Upper lobe of left lung (tissue), 6 donors: ENCODE measurements around the gene CNP. TPM values are rescaled to one million over a fixed set of nuclear protein-coding genes. Genes with fewer than 3 reads are reported as not detected.
"Not testable (repeated sequence)": the region's sequence is repeated elsewhere in the genome, so short reads cannot be mapped to it uniquely, and the experiment has no call there.

ENCODE experiments used
- ATAC-seq, 2 donors: fragments of 200-7000 bp; cut with Tn5 transposase; one replicate each; pipeline ENCODE4 v1.9.1; 2022; ENCODE audit warnings: mild to moderate bottlenecking in 2 of 2, moderate library complexity in 2 of 2; ENCODE audit not compliant: low FRiP score in 2 of 2
- DNase-seq, 2 donors: peaks; one replicate each; pipeline ENCODE4 v3.0.0-alpha.2; 2019 to 2020
- H3K27ac ChIP-seq, 4 donors: fragments of 200-600 bp; sonication (generic); one replicate each; pipeline ENCODE4 v1.5.1; 2016 to 2019
- H3K27me3 ChIP-seq, 4 donors: fragments of 200-600 bp; sonication (generic); one replicate each; pipeline ENCODE4 v1.5.1; 2017 to 2019
- H3K36me3 ChIP-seq, 4 donors: fragments of 200-600 bp; sonication (generic); one replicate each; pipeline ENCODE4 v1.5.1; 2016 to 2019
- H3K4me1 ChIP-seq, 4 donors: fragments of 200-600 bp; sonication (generic); one replicate each; pipeline ENCODE4 v1.5.1; 2018 to 2019
- H3K4me3 ChIP-seq, 4 donors: fragments of 200-600 bp; sonication (generic); one replicate each; pipeline ENCODE4 v1.5.1; 2017 to 2019; ENCODE audit warnings: mild to moderate bottlenecking in 2 of 4, moderate library complexity in 1 of 4
- H3K9me3 ChIP-seq, 4 donors: fragments of 200-600 bp; sonication (generic); one replicate each; pipeline ENCODE4 v1.5.1; 2018 to 2019
- CTCF ChIP-seq, 6 experiments: fragments of 450-650 bp in 4 of 6; fragments of 200-600 bp in 2 of 6; sonication (generic) in 2 of 6; IDR thresholded peaks; one replicate each; pipeline ENCODE4 v1.5.1; 2016 to 2019; ENCODE audit warnings: antibody characterized with exemption in 6 of 6
- EP300 ChIP-seq, 4 donors: sonication (generic); formaldehyde crosslinking; IDR thresholded peaks; one replicate each; pipeline ENCODE4 v1.5.1; 2017; ENCODE audit warnings: antibody characterized with exemption in 4 of 4, control low read depth in 2 of 4
- POLR2A ChIP-seq, 4 donors: fragments of 450-650 bp; IDR thresholded peaks; one replicate each; pipeline ENCODE4 v1.5.1; 2016 to 2017; ENCODE audit warnings: antibody characterized with exemption in 4 of 4, mild to moderate bottlenecking in 2 of 4
- POLR2AphosphoS5 ChIP-seq, 2 donors: sonication (generic); formaldehyde crosslinking; IDR thresholded peaks; one replicate each; pipeline ENCODE4 v1.5.1; 2017; ENCODE audit warnings: antibody characterized with exemption in 2 of 2
- WGBS, 2 donors: methylation state at CpG; one replicate each; pipeline ENCODE4 v1.1.5; 2017 to 2018; 5-methylcytosine and 5-hydroxymethylcytosine counted together
- total RNA-seq, 6 donors: library from RNA; depleted of rRNA in 4 of 6; stranded (reverse); fragments of >200 nt in 4 of 6; gene quantifications; one replicate each; pipeline versions ENCODE4 v1.1.0 to v1.2.1, GENCODE V29; 2016 to 2021
- donor health status: DM: no; HTN: no; CAD: no; lungs with moderate emphysema.
- donor health status: DM: no; HTN: yes; CAD: no; lungs with severe emphysema.

CNP gene
- total RNA-seq, 6 donors from 2014 or later = 33.4 to 62.3 (median 45.3) TPM

GRCh38 chr17:42018988-42019387 lies 52.4 kb downstream of the CNP start:
- Histone ChIP-seq H3K4me1 (peaks cover 45 to 65% (median 55%) of the 10 kb centered on the region in 4 donors), H3K4me3 (no peak overlapping the region), H3K36me3 (peaks cover 0 to 24% (median 21%) of the 10 kb centered on the region in 4 donors), H3K27me3 (no peaks in the 10 kb centered on the region), H3K9me3 (no peaks in the 10 kb centered on the region), H3K27ac (no peak overlapping the region)
- no peak for TF ChIP-seq POLR2AphosphoS5 (IDR thresholded peaks at IDR 0.05)
- no peak for TF ChIP-seq POLR2A (IDR thresholded peaks at IDR 0.05)
- no peak for TF ChIP-seq CTCF (IDR thresholded peaks at IDR 0.05)
- TF ChIP-seq EP300 (IDR thresholded peaks at IDR 0.05) = no peak
- DNase-seq (no peak), ATAC-seq (no peak)
- 89 to 94% methylated on average over 4 of the region's 4 CpGs for WGBS, 2 donors

- WGBS, 2 donors = 12 to 50% methylated on average over 6 to 29 of the region's 49 CpGs
- TF ChIP-seq CTCF (IDR thresholded peaks at IDR 0.05) = peak; percentile 94 to 98 (median 96)
- peak in 1 of 4 donors; percentile 20 for TF ChIP-seq EP300 (IDR thresholded peaks at IDR 0.05)
- peak; percentile 78 to 88 for TF ChIP-seq POLR2AphosphoS5 (IDR thresholded peaks at IDR 0.05)
- TF ChIP-seq POLR2A (IDR thresholded peaks at IDR 0.05) = peak in 2 of 4 donors; percentile 58 to 79
- Histone ChIP-seq H3K36me3 (peaks cover 0 to 27% (median 24%) of the 10 kb centered on the region in 4 donors), H3K4me3 (peak within 1 kb of the TSS; percentile 70 to 88 (median 83)), H3K27ac (peak within 1 kb of the TSS; percentile 83 to 95 (median 91)), H3K27me3 (no peaks in the 10 kb centered on the region), H3K9me3 (no peaks in the 10 kb centered on the region), H3K4me1 (peaks cover 46 to 65% (median 60%) of the 10 kb centered on the region in 4 donors)
- DNase-seq (peak; percentile 98 to 99), ATAC-seq (peak; percentile 90)
Observed at GRCh38 chr17:42019509-42020404, 53.2 kb downstream of the CNP start, which contains the start of gene NKIRAS2. TSS of gene NKIRAS2 (plus strand) at chr17:42020090. CDS start at chr17:42021578, 1,488 bp downstream.

- H3K27ac ChIP-seq = peak overlapping the region in 2 of 4 donors; percentile 91 to 95
- H3K4me1 ChIP-seq = peaks cover 45 to 64% (median 57%) of the 10 kb centered on the region in 4 donors
- ATAC-seq, H3K9me3 ChIP-seq, DNase-seq, H3K27me3 ChIP-seq: not testable (repeated sequence)
- H3K36me3 ChIP-seq = peaks cover 0 to 27% (median 24%) of the 10 kb centered on the region in 4 donors
- WGBS, 2 donors = 66 to 83% methylated on average over 8 of the region's 8 CpGs
- peak overlapping the region; percentile 70 to 88 (median 83) for H3K4me3 ChIP-seq
Observed at GRCh38 chr17:42020845-42021244, 54.2 kb downstream of the CNP start.

GRCh38 chr17:42023524-42024349 lies 57.1 kb downstream of the CNP start:
- Histone ChIP-seq H3K36me3 (peaks cover 0 to 27% (median 24%) of the 10 kb centered on the region in 4 donors), H3K27ac (peak overlapping the region; percentile 76 to 85 (median 83)), H3K4me1 (peaks cover 34 to 47% (median 43%) of the 10 kb centered on the region in 4 donors), H3K27me3 (no peaks in the 10 kb centered on the region), H3K4me3 (no peak overlapping the region), H3K9me3 (no peaks in the 10 kb centered on the region)
- 45 to 78% methylated on average over 15 of the region's 15 CpGs for WGBS, 2 donors
- DNase-seq (peak; percentile 54 to 86), ATAC-seq (peak in 1 of 2 donors; percentile 44)
- TF ChIP-seq EP300 (IDR thresholded peaks at IDR 0.05) (no peak), POLR2A (IDR thresholded peaks at IDR 0.05) (peak in 1 of 4 donors; percentile 16)

- H3K9me3 ChIP-seq = no peaks in the 10 kb centered on the region
- WGBS, 2 donors = 59 to 81% methylated on average over 8 of the region's 8 CpGs
- peaks cover 29 to 41% (median 38%) of the 10 kb centered on the region in 4 donors for H3K4me1 ChIP-seq
- H3K36me3 ChIP-seq = peaks cover 0 to 27% (median 24%) of the 10 kb centered on the region in 4 donors
- no peak overlapping the region for H3K4me3 ChIP-seq
- TF ChIP-seq POLR2AphosphoS5 (IDR thresholded peaks at IDR 0.05) = no peak
- peak in 1 of 4 donors; percentile 2 for TF ChIP-seq POLR2A (IDR thresholded peaks at IDR 0.05)
- H3K27ac ChIP-seq = peak overlapping the region; percentile 76 to 85 (median 83)
- ATAC-seq (peak; percentile 1), DNase-seq (no peak)
- no peaks in the 10 kb centered on the region for H3K27me3 ChIP-seq
Observed at GRCh38 chr17:42025191-42025579, 58.6 kb downstream of the CNP start.
